ENCODE data around the gene FBXO15. TPM values are rescaled to one million over a fixed set of nuclear protein-coding genes. Genes with fewer than 3 reads are reported as not detected.

Gene FBXO15
- 1 to 10 TPM; 1.1 to 1.4 TPM for total RNA-seq

- POLR2A ChIA-PET, result no interaction called here
These were observed at the start of gene FBXO15, which contains the start of gene TIMM21 for GRCh38 chr18:74147779-74148542. FBXO15 (minus strand) TSS chr18:74147834; CDS start chr18:74147785, 49 bp downstream. TIMM21 (plus strand) TSS chr18:74148523; CDS start chr18:74148809, 286 bp downstream.

GRCh38 chr18:74196220-74197119 is 48.8 kb upstream of the FBXO15 start:
- ChIA-PET POLR2A (no interaction called here), CTCF (interaction anchor here (0.8 to 1.9 kb wide), 4 partner anchors 114 to 355 kb away, joined by 3 to 11 read pairs (median 6); no protein-coding TSS in a partner anchor)

More at GRCh38 chr18:74147779-74148542, at the start of gene FBXO15, which contains the start of gene TIMM21:
- CTCF ChIA-PET, result no interaction called here

- ChIA-PET CTCF (interaction anchor here (1.1 kb wide), 1 partner anchor 148 kb away, joined by 3 read pairs; no protein-coding TSS in a partner anchor), POLR2A (interaction anchor here (0.6 kb wide), 2 partner anchors 31 to 357 kb away, joined by 3 read pairs; no protein-coding TSS in a partner anchor)
These were observed 47.1 kb upstream of the FBXO15 start for GRCh38 chr18:74194691-74195090.

- ChIA-PET CTCF (no interaction called here), POLR2A (no interaction called here)
These were observed 43.9 kb upstream of the FBXO15 start for GRCh38 chr18:74191577-74191976.

- POLR2A ChIA-PET, result no interaction called here
- CTCF ChIA-PET, result interaction anchor here (1.3 kb wide), 1 partner anchor 153 kb away, joined by 4 read pairs; no protein-coding TSS in a partner anchor
These were observed 42.5 kb upstream of the FBXO15 start for GRCh38 chr18:74190086-74190485.

- ChIA-PET POLR2A (no interaction called here), CTCF (no interaction called here)
These were observed 39.0 kb upstream of the FBXO15 start for GRCh38 chr18:74186661-74187060.

- POLR2A ChIA-PET, result no interaction called here
- CTCF ChIA-PET, result no interaction called here
These were observed 38.2 kb upstream of the FBXO15 start for GRCh38 chr18:74185860-74186259.

- CTCF ChIA-PET, result interaction anchor here (1.0 kb wide), 1 partner anchor 13 kb away, joined by 4 read pairs; no protein-coding TSS in a partner anchor
- POLR2A ChIA-PET, result interaction anchor here (0.6 kb wide), 1 partner anchor 108 kb away, joined by 4 read pairs; no protein-coding TSS in a partner anchor
These were observed 37.2 kb upstream of the FBXO15 start for GRCh38 chr18:74184875-74185274.

- ChIA-PET CTCF (no interaction called here), POLR2A (no interaction called here)
These were observed 35.5 kb upstream of the FBXO15 start for GRCh38 chr18:74183130-74183529.

GRCh38 chr18:74182335-74182734 is 34.7 kb upstream of the FBXO15 start:
- CTCF ChIA-PET, result no interaction called here

GRCh38 chr18:74179623-74180199 is 32.1 kb upstream of the FBXO15 start:
- ChIA-PET CTCF (no interaction called here), POLR2A (no interaction called here)

More at GRCh38 chr18:74182335-74182734, 34.7 kb upstream of the FBXO15 start:
- POLR2A ChIA-PET, result no interaction called here

GRCh38 chr18:74178884-74179283 is 31.2 kb upstream of the FBXO15 start:
- ChIA-PET CTCF (interaction anchor here (0.7 kb wide), 1 partner anchor 97 kb away, joined by 3 read pairs; no protein-coding TSS in a partner anchor), POLR2A (no interaction called here)

- CTCF ChIA-PET, result no interaction called here
- POLR2A ChIA-PET, result no interaction called here
These were observed 28.0 kb upstream of the FBXO15 start for GRCh38 chr18:74175658-74176057.

GRCh38 chr18:74173434-74173750 is 25.8 kb upstream of the FBXO15 start:
- CTCF ChIA-PET, result no interaction called here
- POLR2A ChIA-PET, result no interaction called here

- CTCF ChIA-PET, result no interaction called here
- POLR2A ChIA-PET, result no interaction called here
These were observed 25.2 kb upstream of the FBXO15 start for GRCh38 chr18:74172697-74173433.

GRCh38 chr18:74171910-74172606 is 24.4 kb upstream of the FBXO15 start:
- ChIA-PET CTCF (no interaction called here), POLR2A (no interaction called here)

- ChIA-PET CTCF (interaction anchor here (0.9 kb wide), 1 partner anchor 11 kb away, joined by 3 read pairs; no protein-coding TSS in a partner anchor), POLR2A (no interaction called here)
These were observed 18.8 kb upstream of the FBXO15 start for GRCh38 chr18:74166386-74166785.

- ChIA-PET POLR2A (no interaction called here), CTCF (no interaction called here)
These were observed 15.5 kb upstream of the FBXO15 start for GRCh38 chr18:74163019-74163660.

All from activated CD8-positive, alpha-beta memory T cell treated with anti-CD3 and anti-CD28 coated beads for 36 hours (primary cell).